Measurements from ENCODE around the gene OR52E2. TPM values are rescaled to one million over a fixed set of nuclear protein-coding genes. Genes with fewer than 3 reads are reported as not detected.

The OR52E2 gene
- total RNA-seq, 1 experiment from 2014 or later = not detected

- no peak overlapping the region for H3K4ac ChIP-seq (ENCODE audit: low read depth, low read length)
- no peak overlapping the region for H2BK15ac ChIP-seq (ENCODE audit: low read depth, low read length)
- no peak overlapping the region for H3K4me3 Mint-ChIP-seq
- H3K4me1 ChIP-seq (ENCODE audit: insufficient read depth, low read length) = no peaks in the 10 kb centered on the region
- H3K4me2 ChIP-seq (ENCODE audit: insufficient read depth, insufficient read length, low read length) = no peak overlapping the region
- H3K79me2 ChIP-seq (ENCODE audit: insufficient read depth, low read length) = no peaks in the 10 kb centered on the region
- no peak overlapping the region for H4K91ac ChIP-seq (ENCODE audit: insufficient read length, low read depth, low read length)
- no peak overlapping the region for H2BK12ac ChIP-seq (ENCODE audit: insufficient read length, low read depth, low read length)
- no peak overlapping the region for H3K14ac ChIP-seq (ENCODE audit: insufficient read depth, low read length)
- no peak overlapping the region for H2BK120ac ChIP-seq (ENCODE audit: low read depth, low read length, poor library complexity, severe bottlenecking)
- no peaks in the 10 kb centered on the region for H3K4me1 Mint-ChIP-seq
- no peaks in the 10 kb centered on the region for H4K20me1 ChIP-seq (ENCODE audit: control insufficient read depth, insufficient read depth, insufficient read length)
- no peaks in the 10 kb centered on the region; a peak in 1 of 5 replicates for H3K9me3 Mint-ChIP-seq
- H2AK5ac ChIP-seq (ENCODE audit: insufficient read length, low read length) = no peak overlapping the region
- no peak overlapping the region for H2BK20ac ChIP-seq (ENCODE audit: low read depth, low read length, poor library complexity, severe bottlenecking)
- no peaks in the 10 kb centered on the region for H3K27me3 ChIP-seq (ENCODE audit: insufficient read depth, low read length)
- H3K79me1 ChIP-seq (ENCODE audit: insufficient read depth, low read depth, low read length, poor library complexity, severe bottlenecking) = no peaks in the 10 kb centered on the region
- no peak overlapping the region for H3T11ph ChIP-seq (ENCODE audit: low read length)
- H3K27ac ChIP-seq (ENCODE audit: insufficient read length, low read depth, low read length) = no peak overlapping the region
- no peaks in the 10 kb centered on the region for H3K36me3 Mint-ChIP-seq (ENCODE audit: insufficient read depth in 1 of 3, low read depth in 3 of 3)
- no peak overlapping the region for H4K5ac ChIP-seq (ENCODE audit: insufficient read length, low read depth, low read length)
- H3K9ac ChIP-seq (ENCODE audit: extremely low read depth, insufficient read length, low read length) = no peak overlapping the region
- H3K27ac Mint-ChIP-seq = no peak overlapping the region
- no peaks in the 10 kb centered on the region for H3K9me3 ChIP-seq (ENCODE audit: control insufficient read depth, low read depth, low read length)
- H3K23ac ChIP-seq (ENCODE audit: insufficient read length, low read depth, low read length) = no peak overlapping the region
- no peak for DNase-seq
- H3K18ac ChIP-seq (ENCODE audit: insufficient read length, low read depth, low read length) = no peak overlapping the region
- WGBS (ENCODE audit: extremely low coverage, insufficient read length, low lambda C conversion rate) = no CpG with 5 or more reads among the region's 4 CpGs
- H3K56ac ChIP-seq (ENCODE audit: insufficient read length, low read depth, low read length) = no peak overlapping the region
- no peak overlapping the region for H2BK5ac ChIP-seq (ENCODE audit: insufficient read length, low read length)
- H3K27me3 Mint-ChIP-seq (ENCODE audit: low read depth) = no peaks in the 10 kb centered on the region
- no peaks in the 10 kb centered on the region for H3K23me2 ChIP-seq (ENCODE audit: insufficient read length, low read depth, low read length, poor library complexity, severe bottlenecking)
- TF ChIP-seq CTCF (conservative IDR thresholded peaks at IDR 0.05) = no peak
- no peak overlapping the region for H4K8ac ChIP-seq (replicated peaks; ENCODE audit: insufficient read length, low read depth, low read length)
- no peak overlapping the region for H2AFZ ChIP-seq (ENCODE audit: low read length)
Observed at GRCh38 chr11:5040876-5041275, 18.6 kb downstream of the OR52E2 start.

All from H9 (cell line).